ENCODE measurements around the gene POGK.
"Not testable (repeated sequence)": the region's sequence is repeated elsewhere in the genome, so short reads cannot be mapped to it uniquely, and the experiment has no call there.

Gene POGK

GRCh38 chr1:166838766-166839599 lies at the start of gene POGK:
TSS of gene POGK (plus strand) at chr1:166839475. CDS start at chr1:166840957, 1,482 bp downstream.
- peaks cover 25 to 46% of the 10 kb centered on the region in 2 donors for H3K4me1 ChIP-seq (ENCODE audit: control insufficient read depth in 1 of 2, insufficient read depth in 2 of 2, low read length in 2 of 2)
- H3K9me3 ChIP-seq (ENCODE audit: control insufficient read depth in 1 of 2, low read length in 2 of 2): no peaks in the 10 kb centered on the region
- peak within 1 kb of the TSS; percentile 86 for H3K27ac ChIP-seq (ENCODE audit: low read length)

GRCh38 chr1:166796620-166797236 lies 42.5 kb upstream of the POGK start:
- no peaks in the 10 kb centered on the region for H3K36me3 ChIP-seq (ENCODE audit: control insufficient read depth in 1 of 2, insufficient read depth in 2 of 2, low read length in 2 of 2)
- H3K4me3 ChIP-seq (ENCODE audit: low read depth in 1 of 2, low read length in 2 of 2): no peak overlapping the region
- H3K4me1 ChIP-seq (ENCODE audit: control insufficient read depth in 1 of 2, insufficient read depth in 2 of 2, low read length in 2 of 2): no peaks in the 10 kb centered on the region
- no peaks in the 10 kb centered on the region for H3K27me3 ChIP-seq (ENCODE audit: low read depth, low read length)
- no peaks in the 10 kb centered on the region for H3K9me3 ChIP-seq (ENCODE audit: control insufficient read depth in 1 of 2, low read length in 2 of 2)
- no peak overlapping the region for H3K27ac ChIP-seq (ENCODE audit: low read length)

More at GRCh38 chr1:166838766-166839599, at the start of gene POGK:
- peaks cover 25 to 30% of the 10 kb centered on the region in 2 donors for H3K36me3 ChIP-seq (ENCODE audit: control insufficient read depth in 1 of 2, insufficient read depth in 2 of 2, low read length in 2 of 2)
- H3K4me3 ChIP-seq (ENCODE audit: low read depth in 1 of 2, low read length in 2 of 2): peak within 1 kb of the TSS; percentile 71 to 77
- H3K27me3 ChIP-seq (ENCODE audit: low read depth, low read length): no peaks in the 10 kb centered on the region

- no peaks in the 10 kb centered on the region for H3K27me3 ChIP-seq (ENCODE audit: low read depth, low read length)
- H3K36me3 ChIP-seq (ENCODE audit: control insufficient read depth in 1 of 2, insufficient read depth in 2 of 2, low read length in 2 of 2): no peaks in the 10 kb centered on the region
- H3K4me3 ChIP-seq (ENCODE audit: low read depth in 1 of 2, low read length in 2 of 2): no peak overlapping the region
- no peak overlapping the region for H3K27ac ChIP-seq (ENCODE audit: low read length)
- H3K4me1 ChIP-seq (ENCODE audit: control insufficient read depth in 1 of 2, insufficient read depth in 2 of 2, low read length in 2 of 2): no peaks in the 10 kb centered on the region
- H3K9me3 ChIP-seq (ENCODE audit: control insufficient read depth in 1 of 2, low read length in 2 of 2): peaks cover 0 to 2% of the 10 kb centered on the region in 2 donors
Observed at GRCh38 chr1:166808952-166809351, 30.3 kb upstream of the POGK start.

- no peak overlapping the region for H3K4me3 ChIP-seq (ENCODE audit: low read depth in 1 of 2, low read length in 2 of 2)
- H3K36me3 ChIP-seq (ENCODE audit: control insufficient read depth in 1 of 2, insufficient read depth in 2 of 2, low read length in 2 of 2): no peaks in the 10 kb centered on the region
- peaks cover 0 to 2% of the 10 kb centered on the region in 2 donors for H3K9me3 ChIP-seq (ENCODE audit: control insufficient read depth in 1 of 2, low read length in 2 of 2)
- no peaks in the 10 kb centered on the region for H3K27me3 ChIP-seq (ENCODE audit: low read depth, low read length)
- no peaks in the 10 kb centered on the region for H3K4me1 ChIP-seq (ENCODE audit: control insufficient read depth in 1 of 2, insufficient read depth in 2 of 2, low read length in 2 of 2)
- no peak overlapping the region for H3K27ac ChIP-seq (ENCODE audit: low read length)
Observed at GRCh38 chr1:166811691-166812090, 27.6 kb upstream of the POGK start.

- Histone ChIP-seq H3K36me3 (ENCODE audit: control insufficient read depth in 1 of 2, insufficient read depth in 2 of 2, low read length in 2 of 2) (no peaks in the 10 kb centered on the region), H3K4me3 (ENCODE audit: low read depth in 1 of 2, low read length in 2 of 2) (no peak overlapping the region), H3K4me1 (ENCODE audit: control insufficient read depth in 1 of 2, insufficient read depth in 2 of 2, low read length in 2 of 2) (no peaks in the 10 kb centered on the region), H3K9me3 (ENCODE audit: control insufficient read depth in 1 of 2, low read length in 2 of 2) (peaks cover 0 to 2% of the 10 kb centered on the region in 2 donors), H3K27ac (ENCODE audit: low read length) (no peak overlapping the region), H3K27me3 (ENCODE audit: low read depth, low read length) (no peaks in the 10 kb centered on the region)
Observed at GRCh38 chr1:166813508-166814223, 25.6 kb upstream of the POGK start.

GRCh38 chr1:166814611-166815010 lies 24.7 kb upstream of the POGK start:
- Histone ChIP-seq H3K27me3 (ENCODE audit: low read depth, low read length) (no peaks in the 10 kb centered on the region), H3K4me3 (ENCODE audit: low read depth in 1 of 2, low read length in 2 of 2) (no peak overlapping the region), H3K36me3 (ENCODE audit: control insufficient read depth in 1 of 2, insufficient read depth in 2 of 2, low read length in 2 of 2) (no peaks in the 10 kb centered on the region), H3K4me1 (ENCODE audit: control insufficient read depth in 1 of 2, insufficient read depth in 2 of 2, low read length in 2 of 2) (no peaks in the 10 kb centered on the region), H3K9me3 (ENCODE audit: control insufficient read depth in 1 of 2, low read length in 2 of 2) (peaks cover 0 to 4% of the 10 kb centered on the region in 2 donors), H3K27ac (ENCODE audit: low read length) (no peak overlapping the region)

GRCh38 chr1:166819974-166820373 lies 19.3 kb upstream of the POGK start:
- H3K4me3 ChIP-seq (ENCODE audit: low read depth in 1 of 2, low read length in 2 of 2): no peak overlapping the region
- H3K4me1 ChIP-seq (ENCODE audit: control insufficient read depth in 1 of 2, insufficient read depth in 2 of 2, low read length in 2 of 2): no peaks in the 10 kb centered on the region
- H3K9me3 ChIP-seq (ENCODE audit: control insufficient read depth in 1 of 2, low read length in 2 of 2): peaks cover 0 to 7% of the 10 kb centered on the region in 2 donors
- H3K36me3 ChIP-seq (ENCODE audit: control insufficient read depth in 1 of 2, insufficient read depth in 2 of 2, low read length in 2 of 2): no peaks in the 10 kb centered on the region
- no peaks in the 10 kb centered on the region for H3K27me3 ChIP-seq (ENCODE audit: low read depth, low read length)
- no peak overlapping the region for H3K27ac ChIP-seq (ENCODE audit: low read length)

GRCh38 chr1:166822385-166822784 lies 16.9 kb upstream of the POGK start:
- no peaks in the 10 kb centered on the region for H3K36me3 ChIP-seq (ENCODE audit: control insufficient read depth in 1 of 2, insufficient read depth in 2 of 2, low read length in 2 of 2)
- H3K4me3 ChIP-seq (ENCODE audit: low read depth in 1 of 2, low read length in 2 of 2): no peak overlapping the region
- peaks cover 0 to 7% of the 10 kb centered on the region in 2 donors for H3K9me3 ChIP-seq (ENCODE audit: control insufficient read depth in 1 of 2, low read length in 2 of 2)
- H3K27ac ChIP-seq (ENCODE audit: low read length): no peak overlapping the region
- H3K27me3 ChIP-seq (ENCODE audit: low read depth, low read length): no peaks in the 10 kb centered on the region
- H3K4me1 ChIP-seq (ENCODE audit: control insufficient read depth in 1 of 2, insufficient read depth in 2 of 2, low read length in 2 of 2): no peaks in the 10 kb centered on the region

GRCh38 chr1:166827426-166827825 lies 11.8 kb upstream of the POGK start:
- H3K4me3 ChIP-seq (ENCODE audit: low read depth in 1 of 2, low read length in 2 of 2): no peak overlapping the region
- H3K27me3 ChIP-seq (ENCODE audit: low read depth, low read length): no peaks in the 10 kb centered on the region
- H3K4me1 ChIP-seq (ENCODE audit: control insufficient read depth in 1 of 2, insufficient read depth in 2 of 2, low read length in 2 of 2): no peaks in the 10 kb centered on the region
- H3K27ac ChIP-seq (ENCODE audit: low read length): no peak overlapping the region
- H3K36me3 ChIP-seq (ENCODE audit: control insufficient read depth in 1 of 2, insufficient read depth in 2 of 2, low read length in 2 of 2): no peaks in the 10 kb centered on the region
- peaks cover 8 to 24% of the 10 kb centered on the region in 2 donors for H3K9me3 ChIP-seq (ENCODE audit: control insufficient read depth in 1 of 2, low read length in 2 of 2)

GRCh38 chr1:166829762-166830161 lies 9.5 kb upstream of the POGK start:
- not testable (repeated sequence) for H3K27ac ChIP-seq (ENCODE audit: low read length); H3K36me3 ChIP-seq (ENCODE audit: control insufficient read depth in 1 of 2, insufficient read depth in 2 of 2, low read length in 2 of 2); H3K4me3 ChIP-seq (ENCODE audit: low read depth in 1 of 2, low read length in 2 of 2); H3K27me3 ChIP-seq (ENCODE audit: low read depth, low read length); H3K4me1 ChIP-seq (ENCODE audit: control insufficient read depth in 1 of 2, insufficient read depth in 2 of 2, low read length in 2 of 2)
- H3K9me3 ChIP-seq (ENCODE audit: control insufficient read depth in 1 of 2, low read length in 2 of 2): peaks cover 8 to 24% of the 10 kb centered on the region in 2 donors

- Histone ChIP-seq H3K27ac (ENCODE audit: low read length) (no peak overlapping the region), H3K4me3 (ENCODE audit: low read depth in 1 of 2, low read length in 2 of 2) (no peak overlapping the region), H3K4me1 (ENCODE audit: control insufficient read depth in 1 of 2, insufficient read depth in 2 of 2, low read length in 2 of 2) (peaks cover 20 to 23% of the 10 kb centered on the region in 2 donors), H3K9me3 (ENCODE audit: control insufficient read depth in 1 of 2, low read length in 2 of 2) (no peaks in the 10 kb centered on the region), H3K36me3 (ENCODE audit: control insufficient read depth in 1 of 2, insufficient read depth in 2 of 2, low read length in 2 of 2) (peaks cover 5 to 10% of the 10 kb centered on the region in 2 donors), H3K27me3 (ENCODE audit: low read depth, low read length) (no peaks in the 10 kb centered on the region)
Observed at GRCh38 chr1:166836733-166837132, 2.5 kb upstream of the POGK start.
